K562 (cell line): ENCODE data around the gene ZNF556. TPM values are rescaled to one million over a fixed set of nuclear protein-coding genes. Genes with fewer than 3 reads are reported as not detected.

Experiments used
- ATAC-seq: fragments of 200-7000 bp; cut with Tn5 transposase; 3 replicates; pipeline ENCODE4 v1.9.1; 2020; ENCODE audit warnings: moderate library complexity
- BruUV-seq: library from RNA; stranded (reverse); fragments of 400-500 nt; replicated peaks from 2 replicates; lab custom pipeline; 2021; lab: Mats Ljungman, UMichigan
- CTCF ChIA-PET: fragments of 300-600 bp; formaldehyde crosslinking; extraction: SDS; loops from one replicate; lab custom pipeline; 2021; ENCODE audit warnings: low intra/inter-chr PET ratio; lab: Yijun Ruan, JAX
- POLR2A ChIA-PET: fragments of 300-600, 350-650 bp; sonication (Branson Sonifier 250); formaldehyde crosslinking; extraction: SDS; loops from one replicate; lab custom pipeline; 2021; ENCODE audit warnings: antibody characterized with exemption, inconsistent platforms; lab: Yijun Ruan, JAX
- DNase-seq, 4 experiments: peaks; one replicate each; pipeline versions ENCODE4 v3.0.0 to v3.0.0-alpha.2; 2011 to 2018; ENCODE audit warnings: low spot score in 3 of 4, mixed read lengths in 3 of 4; ENCODE audit errors: extremely low read depth in 1 of 4
- FAIRE-seq: peaks from 2 replicates; lab custom pipeline; 2011; peaks lifted over from hg19 to GRCh38; lab: Jason Lieb, UNC
- H2AFZ ChIP-seq: 2 replicates; pipeline ENCODE4 v1.6.0; 2011; ENCODE audit warnings: low read depth, low read length, control low read depth, inconsistent platforms
- H3K27ac ChIP-seq: fragments of 200-600 bp; 3 replicates; pipeline ENCODE4 v1.8.0; 2011; ENCODE audit warnings: low read depth, mild to moderate bottlenecking, control low read depth, inconsistent platforms, low read length, moderate library complexity, mixed read lengths; ENCODE audit errors: extremely low read depth
- H3K27me3 ChIP-seq, 2 experiments: fragments of 300-600 bp in 1 of 2; 2 replicates in 1 of 2; 3 replicates in 1 of 2; pipeline versions ENCODE4 v1.6.0 to v1.8.0; 2011; ENCODE audit warnings: inconsistent platforms in 2 of 2, low read length in 2 of 2, mild to moderate bottlenecking in 1 of 2, mixed read lengths in 1 of 2, moderate library complexity in 1 of 2; ENCODE audit not compliant: control insufficient read depth in 2 of 2, insufficient read depth in 2 of 2
- H3K36me3 ChIP-seq: fragments of 300-600 bp; 3 replicates; pipeline ENCODE4 v1.8.0; 2011; ENCODE audit warnings: mild to moderate bottlenecking, low read length, inconsistent platforms; ENCODE audit not compliant: control insufficient read depth, insufficient read depth
- H3K4me1 ChIP-seq, 2 experiments: fragments of 200-600 bp in 1 of 2; replicated peaks in 1 of 2; 2 replicates in 1 of 2; 3 replicates in 1 of 2; pipeline versions ENCODE4 v1.5.1 to v1.8.0; 2011; ENCODE audit warnings: inconsistent platforms in 2 of 2, low read length in 2 of 2, mild to moderate bottlenecking in 1 of 2, mixed read lengths in 1 of 2, moderate library complexity in 1 of 2; ENCODE audit not compliant: control insufficient read depth in 2 of 2, insufficient read depth in 2 of 2
- H3K4me2 ChIP-seq: 2 replicates; pipeline ENCODE4 v1.6.1; 2011; ENCODE audit warnings: low read length, control low read depth, inconsistent platforms, mixed read lengths; ENCODE audit not compliant: insufficient read depth
- H3K4me3 ChIP-seq: fragments of 200-600 bp; sonication (generic), shearing (Covaris generic); 2 replicates; pipeline ENCODE4 v1.5.1; 2016; ENCODE audit warnings: control low read depth, inconsistent platforms
- H3K79me2 ChIP-seq: fragments of 200-600 bp; 3 replicates; pipeline ENCODE4 v1.8.0; 2011; ENCODE audit warnings: low read length, inconsistent platforms; ENCODE audit not compliant: control insufficient read depth, insufficient read depth
- H3K9ac ChIP-seq, 2 experiments: 2 replicates each; pipeline versions ENCODE4 v1.6.0 to v1.6.1; 2011; ENCODE audit warnings: low read depth in 2 of 2, low read length in 2 of 2, control low read depth in 1 of 2, inconsistent platforms in 1 of 2, mild to moderate bottlenecking in 1 of 2, mixed read lengths in 1 of 2; ENCODE audit not compliant: insufficient read depth in 1 of 2
- H3K9me1 ChIP-seq: one replicate; pipeline ENCODE4 v1.6.0; 2011; ENCODE audit warnings: inconsistent platforms, mild to moderate bottlenecking, low read length, moderate library complexity; ENCODE audit not compliant: control insufficient read depth, insufficient read depth
- H3K9me3 ChIP-seq: replicated peaks from 2 replicates; pipeline ENCODE4 v1.5.1; 2011; ENCODE audit warnings: low read depth, low read length, inconsistent platforms; ENCODE audit not compliant: control insufficient read depth, insufficient read depth
- H4K20me1 ChIP-seq: replicated peaks from 2 replicates; pipeline ENCODE4 v1.6.1; 2011; ENCODE audit warnings: low read length, inconsistent platforms, mixed read lengths; ENCODE audit not compliant: control insufficient read depth, insufficient read depth
- AFF1 ChIP-seq, 2 experiments: fragments of 450-650 bp; IDR thresholded peaks; 2 replicates each; pipeline ENCODE4 v1.6.1; 2018; ENCODE audit warnings: mild to moderate bottlenecking in 2 of 2, low read depth in 1 of 2; ENCODE audit not compliant: partially characterized antibody in 2 of 2
- E2F5 ChIP-seq: sonication (generic); formaldehyde crosslinking; IDR thresholded peaks from 2 replicates; pipeline ENCODE4 v1.8.0; 2022; ENCODE audit warnings: mild to moderate bottlenecking, missing genetic modification reagents
- ETV5 ChIP-seq: sonication (generic); formaldehyde crosslinking; IDR thresholded peaks from 2 replicates; pipeline ENCODE4 v1.4.0; 2020; ENCODE audit warnings: low read depth, mild to moderate bottlenecking, missing genetic modification reagents
- GABPB1 ChIP-seq: sonication (generic); formaldehyde crosslinking; IDR thresholded peaks from 2 replicates; pipeline ENCODE4 v1.8.0; 2022; ENCODE audit warnings: mild to moderate bottlenecking, missing genetic modification reagents
- ZHX1 ChIP-seq: fragments of 150-350 bp; conservative IDR thresholded peaks from 2 replicates; pipeline ENCODE4 v1.6.1; 2014; ENCODE audit warnings: low read length
- WGBS: fragments of 100-300 bp; shearing (Covaris generic); methylation state at CpG from one replicate; pipeline ENCODE4 v1.1.6; 2016; ENCODE audit warnings: low coverage, mixed read lengths; ENCODE audit not compliant: insufficient coverage; ENCODE audit errors: missing lambda C conversion rate; 5-methylcytosine and 5-hydroxymethylcytosine counted together
- in situ Hi-C: fragments of 300-500 bp; cut with MboI; formaldehyde crosslinking; loops from 4 replicates; pipeline ENCODE4 v1.15.0; 2018; ENCODE audit warnings: inconsistent platforms, mixed read lengths
- intact Hi-C: fragments of 100-400 bp; cut with micrococcal nuclease; formaldehyde crosslinking; loops from 2 replicates; pipeline ENCODE4 v1.14.2; 2022
- polyA plus RNA-seq, 8 experiments: library from polyadenylated mRNA; depleted of rRNA in 4 of 8; stranded (reverse) in 5 of 8; unstranded in 3 of 8; fragments of >200 nt; fragmentation: Nextera tagmentation in 2 of 8; fragmentation: Illumina TruSeq in 1 of 8; extraction: Ambion mirVana in 2 of 8; extraction: Trizol in 1 of 8; gene quantifications; 2 replicates each; pipeline versions ENCODE4 v1.2.1 to v1.2.3, GENCODE V29; 2011 to 2014; ENCODE audit warnings: inconsistent platforms in 1 of 8, missing spikeins in 1 of 8
- total RNA-seq, 7 experiments: library from RNA; depleted of rRNA in 6 of 7; stranded (reverse); fragments of >200 nt in 6 of 7; fragmentation: Illumina TruSeq in 2 of 7; extraction: Trizol in 2 of 7; gene quantifications; 2 replicates each; pipeline versions ENCODE4 v1.2.1 to v1.2.3, GENCODE V29; 2011 to 2021; ENCODE audit warnings: low replicate concordance in 1 of 7
- TF ChIP-seq, protein P1 (sequence below), 2 experiments: fragments of 450-650 bp in 1 of 2; sonication (generic) in 1 of 2; formaldehyde crosslinking; conservative IDR thresholded peaks; 2 replicates each; pipeline versions ENCODE4 v1.4.0 to v1.8.1; 2020 to 2022; ENCODE audit warnings: mild to moderate bottlenecking in 1 of 2, missing genetic modification reagents in 1 of 2
- TF ChIP-seq, protein P2 (sequence below): fragments of 250-450 bp; sonication (Bioruptor Pico); IDR thresholded peaks from 2 replicates; pipeline ENCODE4 v1.4.0; 2020; ENCODE audit warnings: mild to moderate bottlenecking, moderate library complexity, borderline replicate concordance

Gene ZNF556
- total and polyA plus RNA-seq, 9 of the 15 experiments (the other 6 are each of a cell fraction or from before 2014, with no cell fraction given) = 0.01 to 0.36 (median 0.10) TPM; not detected in 1

DNA sequence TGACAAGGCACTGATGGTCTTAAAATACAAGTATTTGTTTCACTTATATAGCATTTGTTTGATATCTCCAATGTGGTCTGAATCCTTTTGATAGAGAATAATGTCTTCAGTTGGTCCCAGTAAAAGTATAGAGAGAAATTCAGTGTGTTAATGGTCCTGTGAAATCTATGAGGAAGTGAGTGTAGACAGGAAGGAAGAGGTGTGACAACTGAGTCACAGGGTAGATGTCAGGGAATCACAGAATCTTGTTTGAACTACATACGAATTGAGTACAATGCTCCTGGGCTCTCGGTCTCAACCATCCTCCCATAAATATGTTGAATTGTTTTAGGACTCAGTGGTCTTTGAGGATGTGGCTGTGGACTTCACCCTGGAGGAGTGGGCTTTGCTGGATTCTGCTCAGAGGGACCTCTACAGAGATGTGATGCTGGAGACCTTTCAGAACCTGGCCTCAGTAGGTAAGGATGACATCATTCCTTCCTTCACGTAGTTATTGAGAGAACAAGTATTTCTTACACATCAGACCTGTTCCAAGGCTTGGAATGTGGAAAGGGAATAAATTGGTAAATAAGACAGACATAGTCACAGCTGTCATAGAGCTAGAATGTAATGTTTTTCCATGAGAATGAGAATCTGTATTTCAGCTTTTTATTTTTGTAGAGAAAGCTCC lies 16.7 kb upstream of the ZNF556 start (continued):
- TF ChIP-seq AFF1 (IDR thresholded peaks at IDR 0.05; ENCODE audit: low read depth in 1 of 2, partially characterized antibody in 2 of 2) = no peak
- TF ChIP-seq GABPB1 (CRISPR knock-in tag) = no peak
- TF ChIP-seq, all 486 proteins: peak for 0

- FAIRE-seq (no peak), DNase-seq (no peak), ATAC-seq (no peak)
- in situ Hi-C loops (no loop called here), intact Hi-C loops (no loop called here)
- no peaks in the 10 kb centered on the region for H3K4me1 ChIP-seq
- H4K20me1 ChIP-seq = no peaks in the 10 kb centered on the region
- H3K9me1 ChIP-seq = no peaks in the 10 kb centered on the region
- no peaks in the 10 kb centered on the region for H3K27me3 ChIP-seq
- WGBS = 90% methylated on average over 10 of the region's 10 CpGs
- H3K4me2 ChIP-seq = no peak overlapping the region
- BruUV-seq = no TSS peak
- no peak overlapping the region for H3K27ac ChIP-seq
- CTCF ChIA-PET = no interaction called here
- no peaks in the 10 kb centered on the region; the same call in 2 of the 3 replicates for H3K79me2 ChIP-seq
- peaks cover 35% of the 10 kb centered on the region for H3K9me3 ChIP-seq
- peaks cover 37% of the 10 kb centered on the region for H3K36me3 ChIP-seq
- POLR2A ChIA-PET = no interaction called here
- H3K4me3 ChIP-seq = no peak overlapping the region
- no peak overlapping the region for H3K9ac ChIP-seq
- no peak overlapping the region for H2AFZ ChIP-seq
- TF ChIP-seq, protein P1, sequence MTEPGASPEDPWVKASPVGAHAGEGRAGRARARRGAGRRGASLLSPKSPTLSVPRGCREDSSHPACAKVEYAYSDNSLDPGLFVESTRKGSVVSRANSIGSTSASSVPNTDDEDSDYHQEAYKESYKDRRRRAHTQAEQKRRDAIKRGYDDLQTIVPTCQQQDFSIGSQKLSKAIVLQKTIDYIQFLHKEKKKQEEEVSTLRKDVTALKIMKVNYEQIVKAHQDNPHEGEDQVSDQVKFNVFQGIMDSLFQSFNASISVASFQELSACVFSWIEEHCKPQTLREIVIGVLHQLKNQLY (CRISPR knock-in tag; conservative IDR thresholded peaks at IDR 0.05) = no peak
- TF ChIP-seq ZHX1 = no peak
- TF ChIP-seq, protein P2, sequence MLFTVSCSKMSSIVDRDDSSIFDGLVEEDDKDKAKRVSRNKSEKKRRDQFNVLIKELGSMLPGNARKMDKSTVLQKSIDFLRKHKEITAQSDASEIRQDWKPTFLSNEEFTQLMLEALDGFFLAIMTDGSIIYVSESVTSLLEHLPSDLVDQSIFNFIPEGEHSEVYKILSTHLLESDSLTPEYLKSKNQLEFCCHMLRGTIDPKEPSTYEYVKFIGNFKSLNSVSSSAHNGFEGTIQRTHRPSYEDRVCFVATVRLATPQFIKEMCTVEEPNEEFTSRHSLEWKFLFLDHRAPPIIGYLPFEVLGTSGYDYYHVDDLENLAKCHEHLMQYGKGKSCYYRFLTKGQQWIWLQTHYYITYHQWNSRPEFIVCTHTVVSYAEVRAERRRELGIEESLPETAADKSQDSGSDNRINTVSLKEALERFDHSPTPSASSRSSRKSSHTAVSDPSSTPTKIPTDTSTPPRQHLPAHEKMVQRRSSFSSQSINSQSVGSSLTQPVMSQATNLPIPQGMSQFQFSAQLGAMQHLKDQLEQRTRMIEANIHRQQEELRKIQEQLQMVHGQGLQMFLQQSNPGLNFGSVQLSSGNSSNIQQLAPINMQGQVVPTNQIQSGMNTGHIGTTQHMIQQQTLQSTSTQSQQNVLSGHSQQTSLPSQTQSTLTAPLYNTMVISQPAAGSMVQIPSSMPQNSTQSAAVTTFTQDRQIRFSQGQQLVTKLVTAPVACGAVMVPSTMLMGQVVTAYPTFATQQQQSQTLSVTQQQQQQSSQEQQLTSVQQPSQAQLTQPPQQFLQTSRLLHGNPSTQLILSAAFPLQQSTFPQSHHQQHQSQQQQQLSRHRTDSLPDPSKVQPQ (CRISPR knock-in tag) = no peak
- TF ChIP-seq ETV5 (CRISPR knock-in tag) = no peak
- TF ChIP-seq E2F5 (CRISPR knock-in tag) = no peak
Measured at GRCh38 chr19:2852598-2852997, 14.5 kb upstream of the ZNF556 start.
